CMK (cell line): ENCODE data around the gene CAPN7.

Experiments
- DNase-seq: peaks from one replicate; pipeline ENCODE4 v3.0.0-alpha.2; 2010; ENCODE audit warnings: low read depth

CAPN7 gene

GRCh38 chr3:15199493-15200105, 6.4 kb upstream of the CAPN7 start:
- no peak for DNase-seq

- DNase-seq, result no peak
Measured at GRCh38 chr3:15204005-15204404, 2.0 kb upstream of the CAPN7 start.

- no peak for DNase-seq
Measured at GRCh38 chr3:15205482-15205933, 538 bp upstream of the CAPN7 start.

- no peak for DNase-seq
Measured at GRCh38 chr3:15206662-15207576, 873 bp downstream of the CAPN7 start.

- DNase-seq, result no peak
Measured at GRCh38 chr3:15207836-15208504, 1.9 kb downstream of the CAPN7 start.

GRCh38 chr3:15211937-15212336, 5.9 kb downstream of the CAPN7 start:
- DNase-seq, result no peak

GRCh38 chr3:15214758-15215157, 8.7 kb downstream of the CAPN7 start:
- DNase-seq, result no peak

GRCh38 chr3:15215996-15216395, 9.9 kb downstream of the CAPN7 start:
- no peak for DNase-seq

- DNase-seq, result no peak
Measured at GRCh38 chr3:15216501-15216900, 10.5 kb downstream of the CAPN7 start.

- no peak for DNase-seq
Measured at GRCh38 chr3:15217011-15217671, 11.1 kb downstream of the CAPN7 start.

GRCh38 chr3:15217841-15218267, 11.8 kb downstream of the CAPN7 start:
- DNase-seq, result no peak

GRCh38 chr3:15218689-15219088, 12.6 kb downstream of the CAPN7 start:
- no peak for DNase-seq

- no peak for DNase-seq
Measured at GRCh38 chr3:15220056-15220455, 14.0 kb downstream of the CAPN7 start.

- no peak for DNase-seq
Measured at GRCh38 chr3:15220661-15221060, 14.6 kb downstream of the CAPN7 start.

GRCh38 chr3:15221574-15222217, 15.7 kb downstream of the CAPN7 start:
- no peak for DNase-seq

- no peak for DNase-seq
Measured at GRCh38 chr3:15223685-15224572, 17.9 kb downstream of the CAPN7 start.

- DNase-seq, result no peak
Measured at GRCh38 chr3:15228147-15228546, 22.1 kb downstream of the CAPN7 start.

GRCh38 chr3:15229262-15229661, 23.2 kb downstream of the CAPN7 start:
- DNase-seq, result no peak

- peak; percentile 17 for DNase-seq
Measured at GRCh38 chr3:15241341-15241740, 35.3 kb downstream of the CAPN7 start.

- DNase-seq, result no peak
Measured at GRCh38 chr3:15243822-15244482, 37.9 kb downstream of the CAPN7 start.
